CD14-positive monocyte (primary cell): ENCODE results near the gene ZNF362. TPM values are rescaled to one million over a fixed set of nuclear protein-coding genes. Genes with fewer than 3 reads are reported as not detected.
A peak's percentile ranks its signal among the peaks of the same experiment; 100 is the strongest.

ENCODE experiments used
- DNase-seq, 3 donors: peaks; one replicate each; pipeline ENCODE4 v3.0.0-alpha.2; 2011 to 2022
- H2AFZ ChIP-seq: 2 replicates; pipeline ENCODE4 v1.6.0; 2012; ENCODE audit warnings: mild to moderate bottlenecking, low read depth, low read length, inconsistent platforms; ENCODE audit not compliant: insufficient read depth, poor library complexity, severe bottlenecking
- H3K27ac ChIP-seq, 2 donors: 1 replicate in 1 of 2; 2 replicates in 1 of 2; pipeline ENCODE4 v1.5.1; 2012 to 2013; ENCODE audit warnings: low read length in 2 of 2, control low read depth in 1 of 2, inconsistent platforms in 1 of 2, low read depth in 1 of 2, mild to moderate bottlenecking in 1 of 2
- H3K27me3 ChIP-seq, 2 donors: one replicate each; pipeline versions ENCODE4 v1.6.0 to v1.6.1; 2011 to 2013; ENCODE audit warnings: low read length in 2 of 2; ENCODE audit not compliant: control insufficient read depth in 2 of 2, insufficient read depth in 2 of 2
- H3K36me3 ChIP-seq, 2 donors: replicated peaks in 1 of 2; 1 replicate in 1 of 2; 2 replicates in 1 of 2; pipeline versions ENCODE4 v1.5.1 to v1.6.1; 2012 to 2013; ENCODE audit warnings: low read length in 2 of 2, control low read depth in 1 of 2, inconsistent platforms in 1 of 2, mild to moderate bottlenecking in 1 of 2; ENCODE audit not compliant: insufficient read depth in 2 of 2, control insufficient read depth in 1 of 2
- H3K4me1 ChIP-seq, 2 donors: 1 replicate in 1 of 2; 2 replicates in 1 of 2; pipeline versions ENCODE4 v1.5.1 to v1.6.1; 2012 to 2013; ENCODE audit warnings: low read length in 2 of 2, control low read depth in 1 of 2, inconsistent platforms in 1 of 2, mild to moderate bottlenecking in 1 of 2, moderate library complexity in 1 of 2; ENCODE audit not compliant: insufficient read depth in 2 of 2, control insufficient read depth in 1 of 2
- H3K4me2 ChIP-seq: replicated peaks from 2 replicates; pipeline ENCODE3; 2012; ENCODE audit warnings: low read length, moderate library complexity, mild to moderate bottlenecking; ENCODE audit not compliant: poor library complexity, severe bottlenecking; ENCODE audit errors: extremely low read depth
- H3K4me3 ChIP-seq, 3 experiments: fragments of 200-600 bp in 1 of 3; sonication (generic) in 1 of 3; replicated peaks in 1 of 3; 1 replicate in 2 of 3; 2 replicates in 1 of 3; pipeline ENCODE4 v1.5.1; 2011 to 2013; ENCODE audit warnings: low read length in 3 of 3, mild to moderate bottlenecking in 3 of 3, control low read depth in 2 of 3, low read depth in 2 of 3, inconsistent platforms in 1 of 3, moderate library complexity in 1 of 3
- H3K79me2 ChIP-seq: 2 replicates; pipeline ENCODE4 v1.6.0; 2012; ENCODE audit warnings: mild to moderate bottlenecking, control low read depth, inconsistent platforms, low read length, moderate library complexity; ENCODE audit not compliant: insufficient read depth
- H3K9ac ChIP-seq: 2 replicates; pipeline ENCODE4 v1.6.0; 2017; ENCODE audit warnings: low read length, mild to moderate bottlenecking; ENCODE audit not compliant: insufficient read depth, poor library complexity, severe bottlenecking
- H3K9me3 ChIP-seq, 2 donors: replicated peaks in 1 of 2; 1 replicate in 1 of 2; 2 replicates in 1 of 2; pipeline versions ENCODE4 v1.5.1 to v1.6.1; 2012 to 2013; ENCODE audit warnings: low read length in 2 of 2, control low read depth in 1 of 2; ENCODE audit not compliant: control insufficient read depth in 1 of 2, insufficient read depth in 1 of 2
- H4K20me1 ChIP-seq: 2 replicates; pipeline ENCODE4 v1.6.0; 2012; ENCODE audit warnings: mild to moderate bottlenecking, low read length, control low read depth, moderate library complexity; ENCODE audit not compliant: insufficient read depth
- H3K27ac Mint-ChIP-seq, 7 donors: one replicate each; pipeline ENCODE4 v1.8.0; 2020; ENCODE audit warnings: mild to moderate bottlenecking in 7 of 7, mixed read lengths in 7 of 7, moderate library complexity in 6 of 7, inconsistent platforms in 2 of 7
- H3K27me3 Mint-ChIP-seq, 3 donors: one replicate each; pipeline ENCODE4 v1.8.0; 2021 to 2022; ENCODE audit warnings: low read depth in 3 of 3, mild to moderate bottlenecking in 3 of 3, mixed read lengths in 3 of 3, moderate library complexity in 3 of 3, inconsistent platforms in 1 of 3
- H3K36me3 Mint-ChIP-seq, 2 donors: one replicate each; pipeline ENCODE4 v1.8.0; 2020; ENCODE audit warnings: mixed read lengths in 2 of 2, inconsistent platforms in 1 of 2, mild to moderate bottlenecking in 1 of 2
- H3K4me1 Mint-ChIP-seq: one replicate; pipeline ENCODE4 v1.8.0; 2020; ENCODE audit warnings: mild to moderate bottlenecking, mixed read lengths
- H3K4me3 Mint-ChIP-seq, 2 donors: one replicate each; pipeline ENCODE4 v1.8.0; 2020; ENCODE audit warnings: mild to moderate bottlenecking in 2 of 2, mixed read lengths in 2 of 2, moderate library complexity in 1 of 2
- H3K9me3 Mint-ChIP-seq, 7 donors: one replicate each; pipeline ENCODE4 v1.8.0; 2020 to 2022; ENCODE audit warnings: mixed read lengths in 7 of 7, mild to moderate bottlenecking in 6 of 7, moderate library complexity in 6 of 7, inconsistent platforms in 2 of 7
- CTCF ChIP-seq: fragments of 200-600 bp; IDR thresholded peaks from one replicate; pipeline ENCODE4 v1.8.0; 2022; ENCODE audit warnings: antibody characterized with exemption, mild to moderate bottlenecking
- WGBS: methylation state at CpG from one replicate; pipeline ENCODE4 v1.1.5; 2013; ENCODE audit warnings: missing lambda C conversion rate; ENCODE audit not compliant: insufficient coverage; 5-methylcytosine and 5-hydroxymethylcytosine counted together
- intact Hi-C, 2 donors: fragments of 100-400 bp; cut with micrococcal nuclease; formaldehyde crosslinking; loops; one replicate each; pipeline versions ENCODE4 v1.15.0 to v1.15.1; 2023
- polyA plus RNA-seq, 3 donors: library from polyadenylated mRNA; depleted of rRNA in 1 of 3; unstranded in 2 of 3; stranded (reverse) in 1 of 3; fragments of 300-500 nt in 2 of 3; fragments of >200 nt in 1 of 3; fragmentation: Illumina TruSeq in 2 of 3; gene quantifications; 1 replicate in 2 of 3; 2 replicates in 1 of 3; pipeline ENCODE4 v1.2.3, GENCODE V29; 2012 to 2021

ZNF362 gene
- polyA plus RNA-seq, 3 donors: 11.4 to 18.9 (median 13.5) TPM

- no peak overlapping the region for H3K4me2 ChIP-seq
- H3K36me3 ChIP-seq: peaks cover 13 to 40% of the 10 kb centered on the region in 2 donors
- H3K27ac Mint-ChIP-seq: peak overlapping the region in 2 of 7 donors; percentile 48 to 69
- no peak overlapping the region for H3K4me3 Mint-ChIP-seq
- peaks cover 55 to 85% of the 10 kb centered on the region in 2 donors for H3K4me1 ChIP-seq
- H3K27me3 ChIP-seq: no peaks in the 10 kb centered on the region
- peaks cover 45 to 61% of the 10 kb centered on the region in 2 donors for H3K36me3 Mint-ChIP-seq
- no CpG with 5 or more reads among the region's 2 CpGs for WGBS
- no peaks in the 10 kb centered on the region for H3K9me3 ChIP-seq
- H3K9ac ChIP-seq: no peak overlapping the region
- no peak for TF ChIP-seq CTCF
- no peak for DNase-seq
- H3K27ac ChIP-seq: peak overlapping the region in 1 of 2 donors; percentile 7
- peaks cover 0 to 5% (median 0%) of the 10 kb centered on the region in 3 donors for H3K27me3 Mint-ChIP-seq
- H4K20me1 ChIP-seq: peaks cover 90% of the 10 kb centered on the region
- no peak overlapping the region for H2AFZ ChIP-seq
- intact Hi-C loops: no loop called here
- H3K4me3 ChIP-seq: no peak overlapping the region
- peaks cover 95% of the 10 kb centered on the region for H3K79me2 ChIP-seq
- no peaks in the 10 kb centered on the region for H3K9me3 Mint-ChIP-seq
- peaks cover 79% of the 10 kb centered on the region for H3K4me1 Mint-ChIP-seq
Measured at GRCh38 chr1:33344896-33345560, 88.7 kb downstream of the ZNF362 start.

- H3K27ac ChIP-seq: peak overlapping the region in 1 of 2 donors; percentile 68
- intact Hi-C loops: no loop called here
- no peak for TF ChIP-seq CTCF
Measured at GRCh38 chr1:33346533-33346926, 90.2 kb downstream of the ZNF362 start.

More at GRCh38 chr1:33346533-33346926, 90.2 kb downstream of the ZNF362 start:
- no peaks in the 10 kb centered on the region for H3K9me3 Mint-ChIP-seq
- no peak overlapping the region for H2AFZ ChIP-seq
- H3K4me1 Mint-ChIP-seq: peaks cover 77% of the 10 kb centered on the region
- H3K9me3 ChIP-seq: no peaks in the 10 kb centered on the region
- peak overlapping the region; percentile 0 for H3K9ac ChIP-seq
- DNase-seq: no peak
- peak overlapping the region; percentile 79 to 96 for H3K4me3 Mint-ChIP-seq
- peaks cover 0 to 3% (median 0%) of the 10 kb centered on the region in 3 donors for H3K27me3 Mint-ChIP-seq
- peaks cover 39 to 52% of the 10 kb centered on the region in 2 donors for H3K36me3 Mint-ChIP-seq
- peak overlapping the region in 1 of 3 experiments; percentile 94 for H3K4me3 ChIP-seq
- H3K79me2 ChIP-seq: peaks cover 80% of the 10 kb centered on the region
- peaks cover 75% of the 10 kb centered on the region for H4K20me1 ChIP-seq
- H3K4me2 ChIP-seq: peak overlapping the region; percentile 91
- H3K4me1 ChIP-seq: peaks cover 50 to 83% of the 10 kb centered on the region in 2 donors
- no CpG with 5 or more reads among the region's 3 CpGs for whole genome bisulfite sequencing
- H3K27ac Mint-ChIP-seq: peak overlapping the region; percentile 55 to 91 (median 84)
- no peaks in the 10 kb centered on the region for H3K27me3 ChIP-seq
- peaks cover 8 to 37% of the 10 kb centered on the region in 2 donors for H3K36me3 ChIP-seq
